ENCODE measurements around the gene OSBPL2. TPM values are rescaled to one million over a fixed set of nuclear protein-coding genes. Genes with fewer than 3 reads are reported as not detected.

The OSBPL2 gene
- total and polyA plus RNA-seq, 2 donors (not counting 1 experiment from before 2014, with no cell fraction given), result 28.1 to 74.3 TPM

- intact Hi-C loops (cut with micrococcal nuclease), result loop anchor here (5.0 kb wide), 1 partner anchor 52 kb away; the partner anchor contains the start of gene RPS21
- ATAC-seq (ENCODE audit: low read depth), result no peak
Measured at GRCh38 chr20:62335532-62335931, 97.2 kb downstream of the OSBPL2 start.

More at GRCh38 chr20:62335532-62335931, 97.2 kb downstream of the OSBPL2 start:
- H3K4me1 ChIP-seq (ENCODE audit: control insufficient read depth in 2 of 2, insufficient read depth in 2 of 2, low read length in 2 of 2), result peaks cover 52 to 58% of the 10 kb centered on the region in 2 donors
- Mint-ChIP-seq H3K4me3 (no peak overlapping the region), H3K27me3 (no peaks in the 10 kb centered on the region), H3K27ac (peak overlapping the region; percentile 93), H3K4me1 (peaks cover 47% of the 10 kb centered on the region), H3K9me3 (ENCODE audit: insufficient read depth) (peaks cover 3% of the 10 kb centered on the region)
- CTCF ChIA-PET, result interaction anchor here (1.5 kb wide), 1 partner anchor 48 kb away, joined by 3 read pairs; no protein-coding TSS in a partner anchor
- WGBS (ENCODE audit: insufficient coverage), result 98% methylated on average over 6 of the region's 6 CpGs
- DNase-seq, result no peak
- no peak overlapping the region for H3K4me3 ChIP-seq (ENCODE audit: control extremely low read depth in 1 of 5, extremely low read depth in 1 of 5, insufficient read depth in 1 of 5, low read depth in 2 of 5, low read length in 4 of 5)
- H3K4me2 ChIP-seq (replicated peaks; ENCODE audit: low read depth, low read length, poor library complexity, severe bottlenecking), result peak overlapping the region; percentile 82
- H3K36me3 ChIP-seq (replicated peaks in 1 of 2; ENCODE audit: control extremely low read depth in 1 of 2, control insufficient read depth in 1 of 2, extremely low read depth in 1 of 2, insufficient read depth in 2 of 2, low read length in 1 of 2), result peaks cover 0 to 25% of the 10 kb centered on the region in 2 experiments
- no peak for TF ChIP-seq EZH2 (IDR thresholded peaks at IDR 0.05; ENCODE audit: borderline replicate concordance, insufficient read depth, low read depth, low read length, poor library complexity, severe bottlenecking)
- TF ChIP-seq CTCF (IDR thresholded peaks at IDR 0.05), result no peak
- H3K9me3 ChIP-seq (ENCODE audit: control extremely low read depth in 1 of 3, control insufficient read depth in 2 of 3, insufficient read depth in 1 of 3, low read length in 2 of 3), result peaks cover 0 to 18% (median 0%) of the 10 kb centered on the region in 3 donors
- no peaks in the 10 kb centered on the region for H4K20me1 ChIP-seq (ENCODE audit: control insufficient read depth, insufficient read depth, low read length, poor library complexity, severe bottlenecking)
- H3K9ac ChIP-seq (ENCODE audit: low read length), result peak overlapping the region; percentile 9
- peak overlapping the region; percentile 57 to 87 for H3K27ac ChIP-seq (ENCODE audit: low read length in 2 of 2)
- H2AFZ ChIP-seq (ENCODE audit: insufficient read depth, low read depth, low read length, poor library complexity, severe bottlenecking), result no peak overlapping the region
- no peaks in the 10 kb centered on the region for H3K79me2 ChIP-seq (ENCODE audit: control insufficient read depth, insufficient read depth, low read length)
- POLR2A ChIA-PET, result no interaction called here
- H3K27me3 ChIP-seq (replicated peaks in 1 of 4; ENCODE audit: control extremely low read depth in 1 of 4, control insufficient read depth in 3 of 4, insufficient read depth in 4 of 4, low read length in 3 of 4), result no peaks in the 10 kb centered on the region
